ENCODE results near the gene RPS19. TPM values are rescaled to one million over a fixed set of nuclear protein-coding genes. Genes with fewer than 3 reads are reported as not detected.

RPS19 gene
- total RNA-seq, 4 donors from 2014 or later, result 922 to 1,801 (median 1,460) TPM

- intact Hi-C loops (cut with DNase I), result no loop called here
- H3K4me1 ChIP-seq, result peaks cover 4 to 29% (median 6%) of the 10 kb centered on the region in 3 donors
- H3K36me3 ChIP-seq, result peaks cover 39 to 81% (median 45%) of the 10 kb centered on the region in 3 donors
- H3K27me3 ChIP-seq, result no peaks in the 10 kb centered on the region
- no peaks in the 10 kb centered on the region for H3K9me3 ChIP-seq
- no peak overlapping the region for H3K27ac ChIP-seq
- DNase-seq, result no peak
- WGBS, 2 donors, result 95 to 96% methylated on average over 4 of the region's 4 CpGs
- H3K4me3 ChIP-seq, result no peak overlapping the region
- TF ChIP-seq, protein P1, sequence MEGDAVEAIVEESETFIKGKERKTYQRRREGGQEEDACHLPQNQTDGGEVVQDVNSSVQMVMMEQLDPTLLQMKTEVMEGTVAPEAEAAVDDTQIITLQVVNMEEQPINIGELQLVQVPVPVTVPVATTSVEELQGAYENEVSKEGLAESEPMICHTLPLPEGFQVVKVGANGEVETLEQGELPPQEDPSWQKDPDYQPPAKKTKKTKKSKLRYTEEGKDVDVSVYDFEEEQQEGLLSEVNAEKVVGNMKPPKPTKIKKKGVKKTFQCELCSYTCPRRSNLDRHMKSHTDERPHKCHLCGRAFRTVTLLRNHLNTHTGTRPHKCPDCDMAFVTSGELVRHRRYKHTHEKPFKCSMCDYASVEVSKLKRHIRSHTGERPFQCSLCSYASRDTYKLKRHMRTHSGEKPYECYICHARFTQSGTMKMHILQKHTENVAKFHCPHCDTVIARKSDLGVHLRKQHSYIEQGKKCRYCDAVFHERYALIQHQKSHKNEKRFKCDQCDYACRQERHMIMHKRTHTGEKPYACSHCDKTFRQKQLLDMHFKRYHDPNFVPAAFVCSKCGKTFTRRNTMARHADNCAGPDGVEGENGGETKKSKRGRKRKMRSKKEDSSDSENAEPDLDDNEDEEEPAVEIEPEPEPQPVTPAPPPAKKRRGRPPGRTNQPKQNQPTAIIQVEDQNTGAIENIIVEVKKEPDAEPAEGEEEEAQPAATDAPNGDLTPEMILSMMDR (IDR thresholded peaks at IDR 0.05), result no peak
- TF ChIP-seq POLR2A (IDR thresholded peaks at IDR 0.05), result no peak
These were observed 30.9 kb downstream of the RPS19 start for GRCh38 chr19:41890936-41891335.

DNA sequence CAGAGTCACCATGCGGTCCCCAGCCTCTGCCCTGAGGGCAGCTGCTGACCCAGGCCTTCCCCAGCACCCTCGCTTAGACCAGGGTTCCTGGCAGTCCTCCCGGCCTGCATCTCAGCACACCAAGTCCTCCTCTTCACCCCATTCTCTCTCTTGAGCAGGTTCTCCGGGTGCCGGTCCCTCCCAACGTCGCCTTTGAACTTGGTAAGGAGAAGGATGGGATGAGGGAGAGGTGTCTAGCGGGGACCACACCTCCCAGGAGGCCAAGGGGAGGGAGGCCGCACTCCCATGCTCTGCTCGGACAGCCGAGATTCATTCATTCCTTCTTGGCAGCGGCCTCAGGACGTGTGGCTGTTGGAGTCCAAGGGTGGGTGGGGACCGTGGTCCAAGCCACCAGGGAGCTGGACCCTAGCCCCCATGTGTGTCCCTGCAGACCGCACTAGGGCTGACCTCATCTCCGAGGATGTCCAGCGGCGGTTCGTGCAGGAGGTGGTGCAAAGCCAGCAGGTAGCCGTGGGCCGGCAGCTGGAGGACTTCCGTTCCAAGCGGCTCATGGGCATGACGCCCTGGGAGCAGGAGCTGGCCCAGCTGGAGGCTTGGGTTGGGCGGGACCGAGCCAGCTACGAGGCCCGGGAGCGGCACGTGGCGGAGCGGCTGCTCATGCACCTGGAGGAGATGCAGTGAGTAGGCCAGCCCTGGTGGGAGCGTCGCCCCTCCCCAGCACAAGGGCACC is 32.3 kb downstream of the RPS19 start:
- no peak overlapping the region for H3K27ac ChIP-seq
- intact Hi-C loops (cut with DNase I), result no loop called here
- WGBS, 2 donors, result 81 to 89% methylated on average over 8 to 13 of the region's 34 CpGs

GRCh38 chr19:41893899-41894298 is 33.8 kb downstream of the RPS19 start:
- WGBS, 2 donors, result 74 to 87% methylated on average over 4 to 6 of the region's 6 CpGs
- DNase-seq, result no peak
- peaks cover 0 to 7% (median 0%) of the 10 kb centered on the region in 3 donors for H3K4me1 ChIP-seq
- no peak overlapping the region for H3K27ac ChIP-seq
- H3K36me3 ChIP-seq, result peaks cover 46 to 94% (median 55%) of the 10 kb centered on the region in 3 donors
- TF ChIP-seq, protein P1 (IDR thresholded peaks at IDR 0.05), result peak in 1 of 6 experiments; percentile 5
- no peak for TF ChIP-seq POLR2A (IDR thresholded peaks at IDR 0.05)
- no peaks in the 10 kb centered on the region for H3K9me3 ChIP-seq
- no peak overlapping the region for H3K4me3 ChIP-seq
- intact Hi-C loops (cut with DNase I), result no loop called here
- no peaks in the 10 kb centered on the region for H3K27me3 ChIP-seq

More for the DNA sequence above, 32.3 kb downstream of the RPS19 start:
- H3K36me3 ChIP-seq, result peaks cover 47 to 94% (median 50%) of the 10 kb centered on the region in 3 donors
- no peak for TF ChIP-seq POLR2A (IDR thresholded peaks at IDR 0.05)
- TF ChIP-seq, protein P1 (IDR thresholded peaks at IDR 0.05), result no peak
- no peaks in the 10 kb centered on the region for H3K27me3 ChIP-seq
- DNase-seq, result no peak
- H3K9me3 ChIP-seq, result no peaks in the 10 kb centered on the region
- H3K4me1 ChIP-seq, result peaks cover 0 to 15% (median 0%) of the 10 kb centered on the region in 3 donors
- H3K4me3 ChIP-seq, result no peak overlapping the region

DNA sequence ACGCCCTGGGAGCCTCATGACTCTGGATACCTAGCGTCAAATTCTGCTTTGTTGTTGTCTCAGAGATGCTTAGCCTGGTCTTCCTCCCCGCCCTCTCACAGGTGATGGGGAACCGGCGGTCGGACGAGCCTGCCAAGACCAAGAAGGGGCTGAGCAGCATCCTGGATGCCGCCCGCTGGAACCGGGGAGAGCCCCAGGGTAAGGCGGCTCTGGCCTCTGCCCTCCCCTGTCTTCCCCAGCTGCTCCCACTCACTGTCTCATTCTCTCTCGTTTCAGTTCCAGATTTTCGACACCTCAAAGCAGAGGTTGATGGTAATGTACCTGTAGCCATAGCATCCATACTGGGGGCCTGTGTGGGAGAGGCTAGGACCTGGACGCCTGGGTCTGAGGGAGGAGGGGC is 34.3 kb downstream of the RPS19 start:
- Histone ChIP-seq H3K36me3 (peaks cover 43 to 94% (median 53%) of the 10 kb centered on the region in 3 donors), H3K4me1 (peaks cover 0 to 7% (median 0%) of the 10 kb centered on the region in 3 donors), H3K27ac (no peak overlapping the region), H3K27me3 (no peaks in the 10 kb centered on the region), H3K9me3 (no peaks in the 10 kb centered on the region), H3K4me3 (no peak overlapping the region)
- WGBS, 2 donors, result 66 to 82% methylated on average over 3 to 6 of the region's 14 CpGs
- no peak for TF ChIP-seq POLR2A (IDR thresholded peaks at IDR 0.05)
- TF ChIP-seq, protein P1 (IDR thresholded peaks at IDR 0.05), result no peak
- intact Hi-C loops (cut with DNase I), result no loop called here
- DNase-seq, result no peak

GRCh38 chr19:41895745-41896580 is 35.9 kb downstream of the RPS19 start:
- Histone ChIP-seq H3K4me3 (no peak overlapping the region), H3K9me3 (no peaks in the 10 kb centered on the region), H3K4me1 (peaks cover 0 to 7% (median 0%) of the 10 kb centered on the region in 3 donors), H3K27me3 (no peaks in the 10 kb centered on the region), H3K27ac (no peak overlapping the region), H3K36me3 (peaks cover 44 to 96% (median 45%) of the 10 kb centered on the region in 3 donors)
- no peak for TF ChIP-seq POLR2A (IDR thresholded peaks at IDR 0.05)
- TF ChIP-seq, protein P1 (IDR thresholded peaks at IDR 0.05), result no peak
- 82 to 92% methylated on average over 5 to 15 of the region's 19 CpGs for WGBS, 2 donors
- DNase-seq, result no peak
- intact Hi-C loops (cut with DNase I), result no loop called here

Measured in esophagus squamous epithelium (tissue), 5 donors.